ENCODE data around the gene ZNF837.

ZNF837 gene

DNA sequence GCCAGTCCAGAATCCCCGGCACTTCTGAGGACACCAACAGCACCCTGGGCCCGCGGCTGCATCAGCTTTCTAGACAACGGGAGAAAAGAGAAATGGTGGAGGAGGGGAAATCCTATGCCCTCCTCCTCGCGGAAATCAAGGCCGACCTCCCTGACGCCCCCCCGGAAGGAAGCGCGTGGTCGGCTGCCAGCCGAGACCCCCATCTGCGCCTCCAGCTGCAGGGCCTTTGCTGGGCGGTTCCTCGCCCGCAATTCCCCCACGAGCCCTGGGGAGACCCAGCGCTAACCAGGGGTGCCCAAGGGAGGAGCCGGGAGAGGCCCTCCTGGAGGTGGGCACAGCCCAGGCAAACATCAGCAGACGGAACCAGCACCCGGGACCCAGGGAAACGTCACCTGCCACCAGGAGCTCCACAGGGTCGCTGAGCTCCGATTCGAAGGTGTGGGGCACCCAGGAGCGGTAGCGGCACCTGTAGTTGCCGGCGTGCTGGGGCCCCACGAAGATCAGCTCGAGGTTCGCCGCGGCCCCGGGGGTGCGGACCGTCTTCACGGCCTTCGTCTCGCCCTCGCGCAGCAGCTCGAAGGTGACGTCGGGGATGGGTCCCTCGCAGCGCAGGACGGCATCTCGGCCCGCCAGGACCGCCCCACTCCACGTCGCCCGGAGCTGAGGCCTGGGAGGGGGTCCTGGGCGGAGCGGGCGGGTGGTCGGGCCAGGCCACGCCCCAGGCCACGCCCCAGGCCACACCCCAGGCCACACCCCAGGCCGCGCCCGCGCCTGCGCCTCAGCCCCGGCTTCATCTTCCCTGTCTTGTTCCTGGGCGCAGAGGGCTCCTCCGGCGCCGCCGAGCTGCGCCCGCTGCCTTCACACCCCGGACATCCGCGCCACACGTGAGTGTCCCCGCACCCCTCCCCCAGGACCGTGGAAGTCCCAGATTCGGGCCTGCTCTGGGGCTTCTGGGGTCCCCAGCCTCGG lies 33.6 kb downstream of the ZNF837 start (continued):
- TF ChIP-seq, protein P1, sequence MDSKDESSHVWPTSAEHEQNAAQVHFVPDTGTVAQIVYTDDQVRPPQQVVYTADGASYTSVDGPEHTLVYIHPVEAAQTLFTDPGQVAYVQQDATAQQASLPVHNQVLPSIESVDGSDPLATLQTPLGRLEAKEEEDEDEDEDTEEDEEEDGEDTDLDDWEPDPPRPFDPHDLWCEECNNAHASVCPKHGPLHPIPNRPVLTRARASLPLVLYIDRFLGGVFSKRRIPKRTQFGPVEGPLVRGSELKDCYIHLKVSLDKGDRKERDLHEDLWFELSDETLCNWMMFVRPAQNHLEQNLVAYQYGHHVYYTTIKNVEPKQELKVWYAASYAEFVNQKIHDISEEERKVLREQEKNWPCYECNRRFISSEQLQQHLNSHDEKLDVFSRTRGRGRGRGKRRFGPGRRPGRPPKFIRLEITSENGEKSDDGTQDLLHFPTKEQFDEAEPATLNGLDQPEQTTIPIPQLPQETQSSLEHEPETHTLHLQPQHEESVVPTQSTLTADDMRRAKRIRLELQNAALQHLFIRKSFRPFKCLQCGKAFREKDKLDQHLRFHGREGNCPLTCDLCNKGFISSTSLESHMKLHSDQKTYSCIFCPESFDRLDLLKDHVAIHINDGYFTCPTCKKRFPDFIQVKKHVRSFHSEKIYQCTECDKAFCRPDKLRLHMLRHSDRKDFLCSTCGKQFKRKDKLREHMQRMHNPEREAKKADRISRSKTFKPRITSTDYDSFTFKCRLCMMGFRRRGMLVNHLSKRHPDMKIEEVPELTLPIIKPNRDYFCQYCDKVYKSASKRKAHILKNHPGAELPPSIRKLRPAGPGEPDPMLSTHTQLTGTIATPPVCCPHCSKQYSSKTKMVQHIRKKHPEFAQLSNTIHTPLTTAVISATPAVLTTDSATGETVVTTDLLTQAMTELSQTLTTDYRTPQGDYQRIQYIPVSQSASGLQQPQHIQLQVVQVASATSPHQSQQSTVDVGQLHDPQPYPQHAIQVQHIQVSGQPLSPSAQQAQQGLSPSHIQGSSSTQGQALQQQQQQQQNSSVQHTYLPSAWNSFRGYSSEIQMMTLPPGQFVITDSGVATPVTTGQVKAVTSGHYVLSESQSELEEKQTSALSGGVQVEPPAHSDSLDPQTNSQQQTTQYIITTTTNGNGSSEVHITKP (tag by site-specific recombination; IDR thresholded peaks at IDR 0.05) = 0 out of 2 replicates have a peak, but pooled peaks have one; percentile 36
- TF ChIP-seq PRDM1 (tag by site-specific recombination; IDR thresholded peaks at IDR 0.05) (no peak), KLF1 (tag by site-specific recombination; IDR thresholded peaks at IDR 0.05) (peak; percentile 91), ZBTB20 (tag by site-specific recombination; IDR thresholded peaks at IDR 0.05) (peak; percentile 84), HIC1 (tag by site-specific recombination; IDR thresholded peaks at IDR 0.05) (peak; percentile 37; the same call in 1 of the 2 replicates), ZNF623 (tag by site-specific recombination; IDR thresholded peaks at IDR 0.05) (no peak), ZIC2 (tag by site-specific recombination; IDR thresholded peaks at IDR 0.05) (peak; percentile 65), ZBTB26 (tag by site-specific recombination; optimal IDR thresholded peaks at IDR 0.05) (peak; percentile 51), ZNF677 (tag by site-specific recombination; IDR thresholded peaks at IDR 0.05) (peak; percentile 69; the same call in 1 of the 2 replicates), SP2 (tag by site-specific recombination; IDR thresholded peaks at IDR 0.05) (peak; percentile 30; the same call in 1 of the 2 replicates), SP3 (tag by site-specific recombination; IDR thresholded peaks at IDR 0.05) (peak; percentile 76)
- TF ChIP-seq, protein P2, sequence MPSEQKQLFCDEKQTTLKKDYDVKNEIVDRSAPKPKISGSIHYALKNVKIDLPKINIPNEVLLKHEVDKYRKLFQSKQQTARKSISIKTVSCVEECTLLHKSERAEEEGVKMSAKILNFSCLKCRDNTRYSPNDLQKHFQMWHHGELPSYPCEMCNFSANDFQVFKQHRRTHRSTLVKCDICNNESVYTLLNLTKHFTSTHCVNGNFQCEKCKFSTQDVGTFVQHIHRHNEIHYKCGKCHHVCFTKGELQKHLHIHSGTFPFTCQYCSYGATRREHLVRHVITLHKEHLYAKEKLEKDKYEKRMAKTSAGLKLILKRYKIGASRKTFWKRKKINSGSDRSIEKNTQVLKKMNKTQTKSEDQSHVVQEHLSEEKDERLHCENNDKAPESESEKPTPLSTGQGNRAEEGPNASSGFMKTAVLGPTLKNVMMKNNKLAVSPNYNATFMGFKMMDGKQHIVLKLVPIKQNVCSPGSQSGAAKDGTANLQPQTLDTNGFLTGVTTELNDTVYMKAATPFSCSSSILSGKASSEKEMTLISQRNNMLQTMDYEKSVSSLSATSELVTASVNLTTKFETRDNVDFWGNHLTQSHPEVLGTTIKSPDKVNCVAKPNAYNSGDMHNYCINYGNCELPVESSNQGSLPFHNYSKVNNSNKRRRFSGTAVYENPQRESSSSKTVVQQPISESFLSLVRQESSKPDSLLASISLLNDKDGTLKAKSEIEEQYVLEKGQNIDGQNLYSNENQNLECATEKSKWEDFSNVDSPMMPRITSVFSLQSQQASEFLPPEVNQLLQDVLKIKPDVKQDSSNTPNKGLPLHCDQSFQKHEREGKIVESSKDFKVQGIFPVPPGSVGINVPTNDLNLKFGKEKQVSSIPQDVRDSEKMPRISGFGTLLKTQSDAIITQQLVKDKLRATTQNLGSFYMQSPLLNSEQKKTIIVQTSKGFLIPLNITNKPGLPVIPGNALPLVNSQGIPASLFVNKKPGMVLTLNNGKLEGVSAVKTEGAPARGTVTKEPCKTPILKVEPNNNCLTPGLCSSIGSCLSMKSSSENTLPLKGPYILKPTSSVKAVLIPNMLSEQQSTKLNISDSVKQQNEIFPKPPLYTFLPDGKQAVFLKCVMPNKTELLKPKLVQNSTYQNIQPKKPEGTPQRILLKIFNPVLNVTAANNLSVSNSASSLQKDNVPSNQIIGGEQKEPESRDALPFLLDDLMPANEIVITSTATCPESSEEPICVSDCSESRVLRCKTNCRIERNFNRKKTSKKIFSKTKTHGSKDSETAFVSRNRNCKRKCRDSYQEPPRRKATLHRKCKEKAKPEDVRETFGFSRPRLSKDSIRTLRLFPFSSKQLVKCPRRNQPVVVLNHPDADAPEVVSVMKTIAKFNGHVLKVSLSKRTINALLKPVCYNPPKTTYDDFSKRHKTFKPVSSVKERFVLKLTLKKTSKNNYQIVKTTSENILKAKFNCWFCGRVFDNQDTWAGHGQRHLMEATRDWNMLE (tag by site-specific recombination; conservative IDR thresholded peaks at IDR 0.05; ENCODE audit: low read depth) = no peak

Data from HEK293 (cell line).